HCT116 (cell line): ENCODE measurements around the gene TAS1R2. TPM values are rescaled to one million over a fixed set of nuclear protein-coding genes. Genes with fewer than 3 reads are reported as not detected.

Source experiments
- ATAC-seq: fragments of 200-7000 bp; cut with Tn5 transposase; 2 replicates; pipeline ENCODE4 v1.9.1; 2020; ENCODE audit warnings: mild to moderate bottlenecking, moderate library complexity
- BruUV-seq: library from RNA; stranded (reverse); fragments of 400-500 nt; replicated peaks from 2 replicates; lab custom pipeline; 2021; lab: Mats Ljungman, UMichigan
- CTCF ChIA-PET: fragments of 300-600 bp; sonication (Branson Sonifier 250); formaldehyde crosslinking; loops from one replicate; lab custom pipeline; 2021; ENCODE audit warnings: antibody characterized with exemption; lab: Charles Lee
- POLR2A ChIA-PET: fragments of 300-600, 350-600 bp; sonication (Branson Sonifier 250); formaldehyde crosslinking; loops from one replicate; lab custom pipeline; 2021; ENCODE audit warnings: antibody characterized with exemption; lab: Charles Lee
- RAD21 ChIA-PET, 2 experiments: fragments of 300-600 bp; sonication (Branson Sonifier 250); formaldehyde crosslinking; loops; one replicate each; lab custom pipeline; 2023; ENCODE audit warnings: low total read pairs in 2 of 2; ENCODE audit not compliant: uncharacterized antibody in 2 of 2, unreplicated experiment in 2 of 2, low non-redundant PET in 1 of 2; lab: Charles Lee
- DNase-seq: peaks from one replicate; pipeline ENCODE4 v3.0.0-alpha.2; 2010; ENCODE audit warnings: low read depth, low spot score
- H2AFZ ChIP-seq: fragments of 200-600 bp; shearing (Covaris generic), sonication (generic); 2 replicates; pipeline ENCODE4 v1.6.1; 2017; ENCODE audit warnings: low read depth, mixed run types, mixed read lengths, antibody characterized with exemption, low read length; ENCODE audit not compliant: poor library complexity, severe bottlenecking
- H3K27ac ChIP-seq: 2 replicates; pipeline ENCODE4 v1.5.1; 2012; ENCODE audit warnings: low read depth, low read length
- H3K27me3 ChIP-seq: fragments of 200-600 bp; sonication (generic); 2 replicates; pipeline ENCODE4 v1.6.1; 2016; ENCODE audit warnings: mixed run types, low read length, mixed read lengths; ENCODE audit not compliant: insufficient read depth
- H3K36me3 ChIP-seq, 2 experiments: fragments of 200-500 bp in 1 of 2; fragments of 200-600 bp in 1 of 2; sonication (Bioruptor generic) in 1 of 2; sonication (generic) in 1 of 2; 2 replicates each; pipeline versions ENCODE4 v1.5.1 to v1.6.1; 2014 to 2016; ENCODE audit warnings: low read length in 2 of 2, inconsistent platforms in 1 of 2, mixed read lengths in 1 of 2, mixed run types in 1 of 2; ENCODE audit not compliant: insufficient read depth in 2 of 2, control insufficient read depth in 1 of 2
- H3K4me1 ChIP-seq, 2 experiments: fragments of 200-600 bp in 1 of 2; sonication (generic) in 1 of 2; 2 replicates each; pipeline versions ENCODE4 v1.5.1 to v1.6.1; 2012 to 2017; ENCODE audit warnings: low read length in 2 of 2, inconsistent platforms in 1 of 2, mild to moderate bottlenecking in 1 of 2, mixed read lengths in 1 of 2, mixed run types in 1 of 2, moderate library complexity in 1 of 2; ENCODE audit not compliant: insufficient read depth in 2 of 2, control insufficient read depth in 1 of 2
- H3K4me2 ChIP-seq: fragments of 200-600 bp; sonication (generic); 2 replicates; pipeline ENCODE4 v1.6.1; 2017; ENCODE audit warnings: mixed run types, low read length, mixed read lengths
- H3K4me3 ChIP-seq, 2 experiments: fragments of 200-600 bp in 1 of 2; sonication (generic) in 1 of 2; replicated peaks in 1 of 2; 2 replicates each; pipeline ENCODE4 v1.5.1; 2011 to 2016; ENCODE audit warnings: low read length in 2 of 2, control low read depth in 1 of 2, low read depth in 1 of 2, mild to moderate bottlenecking in 1 of 2, mixed read lengths in 1 of 2, mixed run types in 1 of 2
- H3K79me2 ChIP-seq: fragments of 200-600 bp; sonication (generic); 2 replicates; pipeline ENCODE4 v1.6.1; 2017; ENCODE audit warnings: mild to moderate bottlenecking, mixed run types, low read length, moderate library complexity, mixed read lengths; ENCODE audit not compliant: insufficient read depth
- H3K9ac ChIP-seq: fragments of 200-600 bp; sonication (generic); 2 replicates; pipeline ENCODE4 v1.6.1; 2016; ENCODE audit warnings: low read length, mixed read lengths
- H3K9me2 ChIP-seq: fragments of 200-600 bp; sonication (generic), shearing (Covaris generic); 2 replicates; pipeline ENCODE4 v1.6.1; 2017; ENCODE audit warnings: mixed run types, mild to moderate bottlenecking, moderate library complexity; ENCODE audit not compliant: insufficient read depth
- H3K9me3 ChIP-seq, 2 experiments: fragments of 200-500 bp in 1 of 2; fragments of 200-600 bp in 1 of 2; sonication (Bioruptor generic) in 1 of 2; sonication (generic) in 1 of 2; 2 replicates each; pipeline ENCODE4 v1.6.1; 2014 to 2017; ENCODE audit warnings: low read length in 2 of 2, mixed read lengths in 2 of 2, inconsistent platforms in 1 of 2, low read depth in 1 of 2, mild to moderate bottlenecking in 1 of 2, mixed run types in 1 of 2, moderate library complexity in 1 of 2; ENCODE audit not compliant: control insufficient read depth in 1 of 2, insufficient read depth in 1 of 2
- H4K20me1 ChIP-seq: fragments of 200-600 bp; sonication (generic), shearing (Covaris generic); 2 replicates; pipeline ENCODE4 v1.6.1; 2017; ENCODE audit warnings: mixed run types, mild to moderate bottlenecking, moderate library complexity; ENCODE audit not compliant: insufficient read depth
- CBX3 ChIP-seq: IDR thresholded peaks from 2 replicates; pipeline ENCODE4 v1.6.1; 2012; ENCODE audit warnings: low read depth
- EGR1 ChIP-seq: IDR thresholded peaks from 2 replicates; pipeline ENCODE4 v1.6.1; 2012; ENCODE audit warnings: low read depth
- EZH2 ChIP-seq: fragments of 200-600 bp; sonication (generic); IDR thresholded peaks from 2 replicates; pipeline ENCODE4 v1.6.1; 2017; ENCODE audit warnings: antibody characterized with exemption, mixed run types
- EZH2phosphoT487 ChIP-seq: fragments of 200-600 bp; IDR thresholded peaks from 2 replicates; pipeline ENCODE4 v1.6.1; 2018; ENCODE audit warnings: antibody characterized with exemption, borderline replicate concordance
- JUND ChIP-seq: IDR thresholded peaks from 2 replicates; pipeline ENCODE4 v1.6.1; 2012
- POLR2A ChIP-seq: IDR thresholded peaks from 2 replicates; pipeline ENCODE4 v1.7.0; 2011; ENCODE audit warnings: borderline replicate concordance; ENCODE audit not compliant: insufficient read depth, insufficient read length; ENCODE audit errors: extremely low read depth
- RAD21 ChIP-seq: IDR thresholded peaks from 2 replicates; pipeline ENCODE4 v1.6.1; 2012; ENCODE audit warnings: low read depth, mild to moderate bottlenecking
- SIN3A ChIP-seq: IDR thresholded peaks from 2 replicates; pipeline ENCODE4 v1.6.1; 2012; ENCODE audit warnings: low read depth
- SP1 ChIP-seq: IDR thresholded peaks from 2 replicates; pipeline ENCODE4 v1.6.1; 2012; ENCODE audit warnings: low read depth
- SRF ChIP-seq: IDR thresholded peaks from 2 replicates; pipeline ENCODE4 v1.6.1; 2012; ENCODE audit warnings: low read depth
- TCF7L2 ChIP-seq: IDR thresholded peaks from 2 replicates; pipeline ENCODE4 v1.7.0; 2011; ENCODE audit warnings: borderline replicate concordance, inconsistent platforms; ENCODE audit not compliant: insufficient read depth, insufficient read length; ENCODE audit errors: extremely low read depth
- ZFX ChIP-seq: fragments of 450-650 bp; IDR thresholded peaks from 2 replicates; pipeline ENCODE4 v1.6.1; 2017
- ZNF274 ChIP-seq: fragments of 200-500 bp; sonication (Bioruptor generic); IDR thresholded peaks from 2 replicates; pipeline ENCODE4 v1.6.1; 2014; ENCODE audit warnings: mild to moderate bottlenecking, low read depth, low read length, inconsistent platforms
- intact Hi-C: fragments of 100-400 bp; cut with micrococcal nuclease; formaldehyde crosslinking; loops from 2 replicates; pipeline ENCODE4 v1.10.0; 2022
- total RNA-seq: library from RNA; stranded (reverse); gene quantifications from one replicate; pipeline ENCODE4 v1.2.1, GENCODE V29; 2021; ENCODE audit not compliant: unreplicated experiment
- TF ChIP-seq, protein P1 (sequence below): IDR thresholded peaks from 2 replicates; pipeline ENCODE4 v1.6.1; 2011; ENCODE audit warnings: mild to moderate bottlenecking, low read length, moderate library complexity; ENCODE audit not compliant: insufficient replicate concordance; ENCODE audit errors: extremely low read depth
- TF ChIP-seq, protein P2 (sequence below): IDR thresholded peaks from 2 replicates; pipeline ENCODE4 v1.6.1; 2012; ENCODE audit warnings: low read depth

Gene TAS1R2
- total RNA-seq, 1 experiment from 2014 or later: not detected

DNA sequence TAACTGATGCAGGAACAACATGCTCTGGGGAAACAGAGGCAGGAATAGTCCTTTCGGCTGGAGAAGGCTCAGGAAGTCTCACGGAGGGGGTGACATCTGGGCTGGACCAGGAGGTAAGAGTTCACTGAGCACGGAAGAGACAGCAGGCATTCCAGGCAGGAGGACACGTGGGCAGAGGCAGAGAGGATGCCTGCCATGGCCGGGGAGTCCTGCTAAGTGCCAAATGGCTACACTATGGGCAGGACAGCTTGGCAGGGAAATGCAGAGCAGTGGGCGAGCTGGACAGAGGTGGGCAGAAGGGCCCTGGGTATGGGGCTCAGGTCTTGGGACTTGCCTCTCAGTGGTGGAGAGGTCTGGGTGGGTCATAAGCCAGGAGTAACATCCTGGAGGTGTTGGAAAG is 25.3 kb upstream of the TAS1R2 start:
- RAD21 ChIA-PET: interaction anchor here (0.6 to 1.6 kb wide), 5 partner anchors 9 to 459 kb away, joined by 3 to 7 read pairs (median 4); no protein-coding TSS in a partner anchor
- H3K27ac ChIP-seq: no peak overlapping the region
- no peaks in the 10 kb centered on the region for H3K36me3 ChIP-seq
- no peaks in the 10 kb centered on the region for H3K27me3 ChIP-seq
- no peaks in the 10 kb centered on the region for H3K9me3 ChIP-seq
- no peak overlapping the region for H2AFZ ChIP-seq
- POLR2A ChIA-PET: no interaction called here
- no peaks in the 10 kb centered on the region for H3K79me2 ChIP-seq
- BruUV-seq: no TSS peak
- intact Hi-C loops: loop anchor here (1.0 to 5.0 kb wide), 2 partner anchors 212 to 358 kb away; no protein-coding TSS in a partner anchor
- no peak overlapping the region for H3K4me3 ChIP-seq
- H3K4me2 ChIP-seq: no peak overlapping the region
- no peak for DNase-seq
- H3K9me2 ChIP-seq: no peaks in the 10 kb centered on the region
- no peak for ATAC-seq
- no peaks in the 10 kb centered on the region for H4K20me1 ChIP-seq
- CTCF ChIA-PET: interaction anchor here (0.8 to 1.7 kb wide), 10 partner anchors 8 to 357 kb away, joined by 3 to 14 read pairs (median 6); no protein-coding TSS in a partner anchor
- peaks cover 0 to 5% of the 10 kb centered on the region in 2 experiments; a peak in 1 of 4 replicates for H3K4me1 ChIP-seq
- TF ChIP-seq ZFX (no peak), JUND (no peak), SRF (no peak), TCF7L2 (no peak), ZNF274 (no peak), SP1 (no peak), CBX3 (no peak), EGR1 (no peak), EZH2 (no peak), RAD21 (no peak), EZH2phosphoT487 (no peak), POLR2A (no peak), SIN3A (no peak)
- TF ChIP-seq, protein P1, sequence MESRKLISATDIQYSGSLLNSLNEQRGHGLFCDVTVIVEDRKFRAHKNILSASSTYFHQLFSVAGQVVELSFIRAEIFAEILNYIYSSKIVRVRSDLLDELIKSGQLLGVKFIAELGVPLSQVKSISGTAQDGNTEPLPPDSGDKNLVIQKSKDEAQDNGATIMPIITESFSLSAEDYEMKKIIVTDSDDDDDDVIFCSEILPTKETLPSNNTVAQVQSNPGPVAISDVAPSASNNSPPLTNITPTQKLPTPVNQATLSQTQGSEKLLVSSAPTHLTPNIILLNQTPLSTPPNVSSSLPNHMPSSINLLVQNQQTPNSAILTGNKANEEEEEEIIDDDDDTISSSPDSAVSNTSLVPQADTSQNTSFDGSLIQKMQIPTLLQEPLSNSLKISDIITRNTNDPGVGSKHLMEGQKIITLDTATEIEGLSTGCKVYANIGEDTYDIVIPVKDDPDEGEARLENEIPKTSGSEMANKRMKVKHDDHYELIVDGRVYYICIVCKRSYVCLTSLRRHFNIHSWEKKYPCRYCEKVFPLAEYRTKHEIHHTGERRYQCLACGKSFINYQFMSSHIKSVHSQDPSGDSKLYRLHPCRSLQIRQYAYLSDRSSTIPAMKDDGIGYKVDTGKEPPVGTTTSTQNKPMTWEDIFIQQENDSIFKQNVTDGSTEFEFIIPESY: no peak
- TF ChIP-seq, protein P2, sequence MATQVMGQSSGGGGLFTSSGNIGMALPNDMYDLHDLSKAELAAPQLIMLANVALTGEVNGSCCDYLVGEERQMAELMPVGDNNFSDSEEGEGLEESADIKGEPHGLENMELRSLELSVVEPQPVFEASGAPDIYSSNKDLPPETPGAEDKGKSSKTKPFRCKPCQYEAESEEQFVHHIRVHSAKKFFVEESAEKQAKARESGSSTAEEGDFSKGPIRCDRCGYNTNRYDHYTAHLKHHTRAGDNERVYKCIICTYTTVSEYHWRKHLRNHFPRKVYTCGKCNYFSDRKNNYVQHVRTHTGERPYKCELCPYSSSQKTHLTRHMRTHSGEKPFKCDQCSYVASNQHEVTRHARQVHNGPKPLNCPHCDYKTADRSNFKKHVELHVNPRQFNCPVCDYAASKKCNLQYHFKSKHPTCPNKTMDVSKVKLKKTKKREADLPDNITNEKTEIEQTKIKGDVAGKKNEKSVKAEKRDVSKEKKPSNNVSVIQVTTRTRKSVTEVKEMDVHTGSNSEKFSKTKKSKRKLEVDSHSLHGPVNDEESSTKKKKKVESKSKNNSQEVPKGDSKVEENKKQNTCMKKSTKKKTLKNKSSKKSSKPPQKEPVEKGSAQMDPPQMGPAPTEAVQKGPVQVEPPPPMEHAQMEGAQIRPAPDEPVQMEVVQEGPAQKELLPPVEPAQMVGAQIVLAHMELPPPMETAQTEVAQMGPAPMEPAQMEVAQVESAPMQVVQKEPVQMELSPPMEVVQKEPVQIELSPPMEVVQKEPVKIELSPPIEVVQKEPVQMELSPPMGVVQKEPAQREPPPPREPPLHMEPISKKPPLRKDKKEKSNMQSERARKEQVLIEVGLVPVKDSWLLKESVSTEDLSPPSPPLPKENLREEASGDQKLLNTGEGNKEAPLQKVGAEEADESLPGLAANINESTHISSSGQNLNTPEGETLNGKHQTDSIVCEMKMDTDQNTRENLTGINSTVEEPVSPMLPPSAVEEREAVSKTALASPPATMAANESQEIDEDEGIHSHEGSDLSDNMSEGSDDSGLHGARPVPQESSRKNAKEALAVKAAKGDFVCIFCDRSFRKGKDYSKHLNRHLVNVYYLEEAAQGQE: no peak
- TF ChIP-seq, all 23 proteins: peak for 0
- no peak overlapping the region for H3K9ac ChIP-seq
